SK-N-MC (cell line): Measurements from ENCODE around the gene LRMDA.

Experiments
- EZH2 ChIP-seq: fragments of 200-600 bp; sonication (generic); IDR thresholded peaks from one replicate; pipeline ENCODE4 v1.6.1; 2017; ENCODE audit warnings: antibody characterized with exemption
- FOXP2 ChIP-seq: optimal IDR thresholded peaks from 2 replicates; pipeline ENCODE3; 2011; ENCODE audit warnings: mild to moderate bottlenecking, moderate library complexity; ENCODE audit not compliant: insufficient read depth; ENCODE audit errors: extremely low read length, control extremely low read depth
- POLR2AphosphoS5 ChIP-seq: IDR thresholded peaks from 2 replicates; pipeline ENCODE4 v1.6.1; 2012; ENCODE audit warnings: mild to moderate bottlenecking, low read depth, low read length, borderline replicate concordance

DNA sequence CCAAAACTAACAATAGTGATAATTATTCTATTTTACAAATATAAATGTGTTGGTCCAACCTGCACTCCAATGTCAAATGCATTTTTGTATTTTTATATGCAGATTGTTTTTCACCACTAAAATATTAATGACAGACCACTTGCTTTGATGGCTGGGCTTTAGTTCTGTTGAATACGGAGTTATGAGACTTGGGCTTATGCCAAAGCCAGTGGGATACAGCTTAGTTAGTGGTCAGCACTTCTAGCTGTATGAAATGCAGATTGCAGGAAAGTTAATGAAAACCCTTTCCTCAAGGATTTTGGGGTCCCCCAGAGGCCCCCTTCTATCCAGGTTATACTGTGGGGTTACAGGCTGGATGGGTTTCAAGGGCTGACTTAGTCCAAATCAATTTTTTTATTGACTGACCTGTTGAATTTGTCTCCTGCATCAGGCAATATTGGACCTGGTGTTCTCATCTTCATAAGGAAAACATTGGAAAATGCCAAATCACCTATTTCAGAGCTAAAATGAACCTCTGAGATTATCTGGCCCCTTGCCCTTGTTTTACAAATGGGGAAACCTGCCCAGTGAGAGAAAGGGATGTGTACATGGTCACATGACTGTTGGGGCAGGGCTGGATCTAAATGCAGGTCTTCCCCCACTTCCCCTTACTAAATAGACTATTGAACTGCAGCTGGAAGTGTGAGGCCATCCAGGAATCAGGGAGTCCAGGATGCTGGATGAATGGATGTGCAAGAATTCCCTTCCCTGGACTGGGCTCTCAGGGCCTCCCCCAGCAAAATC, 1120.9 kb downstream of the LRMDA start:
- TF ChIP-seq POLR2AphosphoS5 (no peak), EZH2 (no peak), FOXP2 (no peak)
